HEK293 (cell line): ENCODE measurements around the gene MACROH2A2.

Experiments used
- CTCF ChIA-PET: fragments of 350-600 bp; formaldehyde crosslinking; extraction: SDS; loops from one replicate; lab custom pipeline; 2021; ENCODE audit warnings: antibody characterized with exemption; lab: Yijun Ruan, JAX
- POLR2A ChIA-PET: fragments of 300-600 bp; formaldehyde crosslinking; extraction: SDS; loops from one replicate; lab custom pipeline; 2020; ENCODE audit warnings: antibody characterized with exemption, inconsistent platforms; lab: Yijun Ruan, JAX
- H3K27ac ChIP-seq: fragments of 200-500 bp; sonication (Bioruptor generic); 2 replicates; pipeline ENCODE4 v1.5.1; 2014; ENCODE audit warnings: low read depth, low read length, control low read depth, inconsistent platforms; ENCODE audit errors: extremely low read depth
- H3K36me3 ChIP-seq, 2 experiments: fragments of 200-500 bp in 1 of 2; sonication (Bioruptor generic) in 1 of 2; 1 replicate in 1 of 2; 2 replicates in 1 of 2; pipeline ENCODE4 v1.5.1; 2014 to 2017; ENCODE audit warnings: inconsistent platforms in 2 of 2, low read length in 2 of 2; ENCODE audit not compliant: control insufficient read depth in 2 of 2, insufficient read depth in 1 of 2
- H3K4me1 ChIP-seq: fragments of 200-500 bp; sonication (Bioruptor generic); 2 replicates; pipeline ENCODE4 v1.5.1; 2014; ENCODE audit warnings: mild to moderate bottlenecking, low read length, inconsistent platforms; ENCODE audit not compliant: control insufficient read depth, insufficient read depth
- H3K4me3 ChIP-seq: 2 replicates; pipeline ENCODE4 v1.5.1; 2011; ENCODE audit warnings: low read depth, mild to moderate bottlenecking, control low read depth, low read length, moderate library complexity
- H3K9me3 ChIP-seq: fragments of 200-500 bp; sonication (Bioruptor generic); 2 replicates; pipeline ENCODE4 v1.5.1; 2014; ENCODE audit warnings: low read depth, low read length, inconsistent platforms; ENCODE audit not compliant: control insufficient read depth, insufficient read depth
- BCL11A ChIP-seq: fragments of 450-650 bp; formaldehyde crosslinking; IDR thresholded peaks from 2 replicates; pipeline ENCODE4 v1.5.1; 2016; ENCODE audit warnings: low read depth, missing biosample characterization, missing genetic modification characterization
- BCL11B ChIP-seq: fragments of 450-650 bp; formaldehyde crosslinking; IDR thresholded peaks from 2 replicates; pipeline ENCODE4 v1.5.1; 2016; ENCODE audit warnings: low read depth, missing biosample characterization, missing genetic modification characterization
- ELK4 ChIP-seq: IDR thresholded peaks from 2 replicates; pipeline ENCODE4 v1.6.1; 2011; ENCODE audit warnings: mild to moderate bottlenecking, low read depth, low read length, borderline replicate concordance
- GLI2 ChIP-seq: fragments of 450-650 bp; formaldehyde crosslinking; IDR thresholded peaks from 2 replicates; pipeline ENCODE4; 2017; ENCODE audit warnings: missing biosample characterization, missing genetic modification characterization, low read depth, borderline replicate concordance
- GLIS1 ChIP-seq: fragments of 450-650 bp; formaldehyde crosslinking; IDR thresholded peaks from 2 replicates; pipeline ENCODE4 v1.5.1; 2016; ENCODE audit warnings: missing biosample characterization, missing genetic modification characterization
- KLF9 ChIP-seq: fragments of 450-650 bp; formaldehyde crosslinking; IDR thresholded peaks from 2 replicates; pipeline ENCODE4 v1.5.1; 2016; ENCODE audit warnings: missing biosample characterization, missing genetic modification characterization, low read depth
- OVOL3 ChIP-seq: fragments of 450-650 bp; formaldehyde crosslinking; IDR thresholded peaks from 2 replicates; pipeline ENCODE4 v1.5.1; 2016; ENCODE audit warnings: missing biosample characterization, missing genetic modification characterization
- RBAK ChIP-seq: fragments of 450-650 bp; formaldehyde crosslinking; IDR thresholded peaks from 2 replicates; pipeline ENCODE4 v1.5.1; 2016; ENCODE audit warnings: missing biosample characterization, missing genetic modification characterization
- REST ChIP-seq: fragments of 450-650 bp; formaldehyde crosslinking; IDR thresholded peaks from 2 replicates; pipeline ENCODE4 v1.5.1; 2016; ENCODE audit warnings: missing biosample characterization, missing genetic modification characterization
- SP3 ChIP-seq: fragments of 450-650 bp; formaldehyde crosslinking; IDR thresholded peaks from 2 replicates; pipeline ENCODE4 v1.5.1; 2016; ENCODE audit warnings: missing biosample characterization, missing genetic modification characterization
- TCF7L2 ChIP-seq: IDR thresholded peaks from 2 replicates; pipeline ENCODE4 v1.6.1; 2011; ENCODE audit warnings: low read depth, mild to moderate bottlenecking, inconsistent platforms, low read length, moderate library complexity, borderline replicate concordance
- ZBTB20 ChIP-seq: fragments of 450-650 bp; formaldehyde crosslinking; IDR thresholded peaks from 2 replicates; pipeline ENCODE4 v1.5.1; 2016; ENCODE audit warnings: missing biosample characterization, missing genetic modification characterization
- ZBTB48 ChIP-seq: fragments of 450-650 bp; formaldehyde crosslinking; IDR thresholded peaks from 2 replicates; pipeline ENCODE4 v1.5.1; 2016; ENCODE audit warnings: missing biosample characterization, missing genetic modification characterization
- ZNF114 ChIP-seq: fragments of 450-650 bp; formaldehyde crosslinking; IDR thresholded peaks from 2 replicates; pipeline ENCODE4 v1.5.0; 2017; ENCODE audit warnings: missing biosample characterization, missing genetic modification characterization
- ZNF121 ChIP-seq: fragments of 450-650 bp; formaldehyde crosslinking; IDR thresholded peaks from 2 replicates; pipeline ENCODE4 v1.5.1; 2016; ENCODE audit warnings: missing biosample characterization, missing genetic modification characterization
- ZNF155 ChIP-seq: fragments of 450-650 bp; formaldehyde crosslinking; IDR thresholded peaks from 2 replicates; pipeline ENCODE4 v1.5.1; 2016; ENCODE audit warnings: missing biosample characterization, missing genetic modification characterization
- ZNF239 ChIP-seq: fragments of 450-650 bp; formaldehyde crosslinking; IDR thresholded peaks from 2 replicates; pipeline ENCODE4 v1.5.1; 2016; ENCODE audit warnings: missing biosample characterization, missing genetic modification characterization
- ZNF292 ChIP-seq: fragments of 450-650 bp; formaldehyde crosslinking; IDR thresholded peaks from 2 replicates; pipeline ENCODE4 v1.5.1; 2016; ENCODE audit warnings: low read depth, missing biosample characterization, missing genetic modification characterization, borderline replicate concordance
- ZNF311 ChIP-seq: fragments of 450-650 bp; formaldehyde crosslinking; IDR thresholded peaks from 2 replicates; pipeline ENCODE4 v1.5.1; 2017; ENCODE audit warnings: missing biosample characterization, missing genetic modification characterization, borderline replicate concordance
- ZNF37A ChIP-seq: fragments of 450-650 bp; IDR thresholded peaks from 2 replicates; pipeline ENCODE4 v1.5.1; 2018; ENCODE audit warnings: missing biosample characterization, missing genetic modification characterization
- ZNF473 ChIP-seq: fragments of 450-650 bp; formaldehyde crosslinking; IDR thresholded peaks from 2 replicates; pipeline ENCODE4 v1.5.1; 2017; ENCODE audit warnings: missing biosample characterization, missing genetic modification characterization
- ZNF585B ChIP-seq: fragments of 450-650 bp; formaldehyde crosslinking; IDR thresholded peaks from 2 replicates; pipeline ENCODE4 v1.5.1; 2016; ENCODE audit warnings: missing biosample characterization, missing genetic modification characterization
- ZNF600 ChIP-seq: fragments of 450-650 bp; formaldehyde crosslinking; IDR thresholded peaks from 2 replicates; pipeline ENCODE4 v1.5.1; 2016; ENCODE audit warnings: missing biosample characterization, missing genetic modification characterization
- ZNF629 ChIP-seq: fragments of 450-650 bp; formaldehyde crosslinking; IDR thresholded peaks from 2 replicates; pipeline ENCODE4 v1.5.1; 2017; ENCODE audit warnings: missing biosample characterization, missing genetic modification characterization
- ZNF664 ChIP-seq: fragments of 450-650 bp; formaldehyde crosslinking; IDR thresholded peaks from 2 replicates; pipeline ENCODE4 v1.5.1; 2016; ENCODE audit warnings: missing biosample characterization, missing genetic modification characterization
- ZNF707 ChIP-seq: fragments of 450-650 bp; formaldehyde crosslinking; IDR thresholded peaks from 2 replicates; pipeline ENCODE4 v1.5.1; 2016; ENCODE audit warnings: missing biosample characterization, missing genetic modification characterization
- ZNF747 ChIP-seq: fragments of 450-650 bp; formaldehyde crosslinking; IDR thresholded peaks from 2 replicates; pipeline ENCODE4 v1.5.1; 2016; ENCODE audit warnings: missing biosample characterization, missing genetic modification characterization
- ZNF830 ChIP-seq: fragments of 450-650 bp; IDR thresholded peaks from 2 replicates; pipeline ENCODE4 v1.5.0; 2018; ENCODE audit warnings: missing biosample characterization, missing genetic modification characterization, low read depth, mild to moderate bottlenecking, moderate library complexity
- ZSCAN30 ChIP-seq: fragments of 450-650 bp; IDR thresholded peaks from 2 replicates; pipeline ENCODE4 v1.5.1; 2018; ENCODE audit warnings: missing biosample characterization, mild to moderate bottlenecking, missing genetic modification characterization, moderate library complexity
- ZSCAN4 ChIP-seq: fragments of 450-650 bp; formaldehyde crosslinking; IDR thresholded peaks from 2 replicates; pipeline ENCODE4 v1.5.1; 2017; ENCODE audit warnings: missing biosample characterization, missing genetic modification characterization

Gene MACROH2A2

GRCh38 chr10:70109064-70109729, 56.6 kb downstream of the MACROH2A2 start:
- Histone ChIP-seq H3K27ac (no peak overlapping the region), H3K4me1 (no peaks in the 10 kb centered on the region), H3K4me3 (no peak overlapping the region), H3K9me3 (no peaks in the 10 kb centered on the region), H3K36me3 (peaks cover 6 to 42% of the 10 kb centered on the region in 2 experiments; a peak in 2 of 3 replicates)
- CTCF ChIA-PET: interaction anchor here (1.1 to 1.5 kb wide), 3 partner anchors 9 to 151 kb away, joined by 3 to 5 read pairs (median 4); no protein-coding TSS in a partner anchor
- POLR2A ChIA-PET: no interaction called here
- TF ChIP-seq BCL11A (tag by site-specific recombination) (no peak), ZBTB48 (tag by site-specific recombination) (no peak), ZNF629 (no peak), ZSCAN4 (tag by site-specific recombination) (no peak), ZNF830 (tag by site-specific recombination) (no peak), REST (no peak)

GRCh38 chr10:70111496-70111895, 58.9 kb downstream of the MACROH2A2 start:
- ChIA-PET CTCF (no interaction called here), POLR2A (no interaction called here)
- H3K4me3 ChIP-seq: no peak overlapping the region

GRCh38 chr10:70112071-70112470, 59.4 kb downstream of the MACROH2A2 start:
- Histone ChIP-seq H3K4me1 (no peaks in the 10 kb centered on the region; the same call in 1 of the 2 replicates), H3K36me3 (peaks cover 6 to 39% of the 10 kb centered on the region in 2 experiments; a peak in 2 of 3 replicates), H3K27ac (no peak overlapping the region), H3K4me3 (no peak overlapping the region), H3K9me3 (no peaks in the 10 kb centered on the region)
- POLR2A ChIA-PET: no interaction called here
- CTCF ChIA-PET: no interaction called here
- TF ChIP-seq ZNF292 (tag by site-specific recombination): no peak
- no peak for TF ChIP-seq ZNF155 (tag by site-specific recombination)
- TF ChIP-seq BCL11B (tag by site-specific recombination): no peak
- TF ChIP-seq ZNF311 (tag by site-specific recombination): no peak
- no peak for TF ChIP-seq ZNF473
- no peak for TF ChIP-seq ZNF600 (tag by site-specific recombination)
- no peak for TF ChIP-seq ELK4
- TF ChIP-seq OVOL3 (tag by site-specific recombination): no peak
- TF ChIP-seq ZNF121 (tag by site-specific recombination): no peak
- no peak for TF ChIP-seq ZBTB20
- TF ChIP-seq GLIS1: no peak

More at GRCh38 chr10:70111496-70111895, 58.9 kb downstream of the MACROH2A2 start:
- no peak for TF ChIP-seq ZNF37A (tag by site-specific recombination)
- TF ChIP-seq SP3 (tag by site-specific recombination): no peak
- no peak for TF ChIP-seq ZNF585B (tag by site-specific recombination)
- no peak for TF ChIP-seq ZNF664 (tag by site-specific recombination)
- no peak for TF ChIP-seq KLF9 (tag by site-specific recombination)
- no peak for TF ChIP-seq ZNF239 (tag by site-specific recombination)
- no peak for TF ChIP-seq RBAK (tag by site-specific recombination)
- no peak for TF ChIP-seq ZNF707 (tag by site-specific recombination)
- no peak for TF ChIP-seq ZNF114
- TF ChIP-seq OVOL3 (tag by site-specific recombination): no peak
- no peak for TF ChIP-seq ZSCAN30 (tag by site-specific recombination)
- TF ChIP-seq ZNF747: no peak
- TF ChIP-seq TCF7L2: no peak
- TF ChIP-seq GLI2 (tag by site-specific recombination): no peak
- Histone ChIP-seq H3K36me3 (peaks cover 6 to 39% of the 10 kb centered on the region in 2 experiments; a peak in 2 of 3 replicates), H3K27ac (no peak overlapping the region), H3K4me1 (no peaks in the 10 kb centered on the region), H3K9me3 (no peaks in the 10 kb centered on the region)
